ENCODE measurements around the gene SLIT1.

The SLIT1 gene

GRCh38 chr10:97228130-97228774 is 42.5 kb upstream of the SLIT1 start:
- DNase-seq (ENCODE audit: low read depth) = no peak
- no peak for TF ChIP-seq CTCF (IDR thresholded peaks at IDR 0.05; ENCODE audit: control insufficient read depth, insufficient read depth, low read depth, low read length, missing control alignments)
- no peak overlapping the region for H3K4me3 ChIP-seq (ENCODE audit: control insufficient read depth, low read depth, low read length)

- TF ChIP-seq CTCF (IDR thresholded peaks at IDR 0.05; ENCODE audit: control insufficient read depth, insufficient read depth, low read depth, low read length, missing control alignments) = no peak
- DNase-seq (ENCODE audit: low read depth) = no peak
- H3K4me3 ChIP-seq (ENCODE audit: control insufficient read depth, low read depth, low read length) = no peak overlapping the region
Measured at GRCh38 chr10:97226398-97226797, 40.6 kb upstream of the SLIT1 start.

GRCh38 chr10:97224483-97225435 is 39.0 kb upstream of the SLIT1 start:
- H3K4me3 ChIP-seq (ENCODE audit: control insufficient read depth, low read depth, low read length) = no peak overlapping the region
- TF ChIP-seq CTCF (IDR thresholded peaks at IDR 0.05; ENCODE audit: control insufficient read depth, insufficient read depth, low read depth, low read length, missing control alignments) = no peak
- DNase-seq (ENCODE audit: low read depth) = no peak

GRCh38 chr10:97222326-97222961 is 36.7 kb upstream of the SLIT1 start:
- no peak for TF ChIP-seq CTCF (IDR thresholded peaks at IDR 0.05; ENCODE audit: control insufficient read depth, insufficient read depth, low read depth, low read length, missing control alignments)
- no peak overlapping the region for H3K4me3 ChIP-seq (ENCODE audit: control insufficient read depth, low read depth, low read length)
- DNase-seq (ENCODE audit: low read depth) = no peak

- no peak overlapping the region for H3K4me3 ChIP-seq (ENCODE audit: control insufficient read depth, low read depth, low read length)
- DNase-seq (ENCODE audit: low read depth) = no peak
- no peak for TF ChIP-seq CTCF (IDR thresholded peaks at IDR 0.05; ENCODE audit: control insufficient read depth, insufficient read depth, low read depth, low read length, missing control alignments)
Measured at GRCh38 chr10:97220355-97220754, 34.6 kb upstream of the SLIT1 start.

- no peak for TF ChIP-seq CTCF (IDR thresholded peaks at IDR 0.05; ENCODE audit: control insufficient read depth, insufficient read depth, low read depth, low read length, missing control alignments)
- no peak for DNase-seq (ENCODE audit: low read depth)
- H3K4me3 ChIP-seq (ENCODE audit: control insufficient read depth, low read depth, low read length) = no peak overlapping the region
Measured at GRCh38 chr10:97217299-97217698, 31.5 kb upstream of the SLIT1 start.
